GM18505 (cell line): ENCODE results near the gene HOXB8.

Source experiments
- ATAC-seq: cut with Tn5 transposase; IDR thresholded peaks from one replicate; pipeline ENCODE4 v1.9.1; 2021; ENCODE audit not compliant: unreplicated experiment
- POLR2A ChIP-seq: IDR thresholded peaks from 4 replicates; pipeline ENCODE4 v1.6.1; 2011; ENCODE audit warnings: borderline replicate concordance; ENCODE audit not compliant: insufficient read depth, insufficient read length; ENCODE audit errors: extremely low read depth

HOXB8 gene

DNA sequence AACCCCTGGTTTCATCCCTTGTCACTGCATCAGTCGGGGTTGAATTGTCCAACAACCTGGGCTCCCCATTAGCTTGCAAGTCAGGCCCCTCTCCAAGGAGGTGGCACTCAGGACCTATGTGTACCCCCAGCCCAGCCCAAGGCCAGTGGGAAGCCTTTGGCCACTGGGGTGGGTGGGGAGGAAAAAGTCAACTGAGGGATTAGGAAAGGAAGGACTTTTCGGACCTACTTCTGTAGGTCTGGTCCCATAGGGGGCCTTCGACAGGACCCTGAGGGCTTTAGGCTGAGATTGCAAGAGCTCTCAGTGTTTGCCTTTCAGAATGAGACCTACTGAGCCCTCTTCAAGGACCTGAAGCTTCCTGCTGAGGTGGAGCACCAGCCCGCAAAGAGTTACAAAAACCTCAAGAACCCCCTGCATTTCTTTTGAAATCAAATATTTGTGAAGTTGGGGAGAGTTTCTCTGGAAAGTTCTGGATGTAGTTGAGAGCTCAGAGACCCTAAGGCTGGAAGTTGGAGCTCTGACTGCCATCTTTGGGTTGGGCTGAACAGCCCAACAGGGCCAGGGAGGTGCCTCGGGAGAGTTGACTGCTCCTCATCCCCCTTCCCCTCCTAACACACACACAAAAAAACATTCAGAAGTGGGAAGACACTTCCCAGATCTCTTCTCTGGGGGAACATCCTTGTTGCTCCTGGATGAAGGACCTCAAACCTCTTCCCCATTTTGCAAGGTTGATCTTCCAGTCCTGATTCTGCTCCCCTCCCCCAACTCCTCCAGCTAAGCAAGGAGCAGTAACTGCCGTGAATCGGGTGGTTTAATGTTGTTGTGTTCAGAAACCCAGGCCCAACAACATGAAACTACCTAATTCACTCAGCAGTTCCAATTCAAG lies 16.8 kb upstream of the HOXB8 start:
- TF ChIP-seq POLR2A, result no peak
- ATAC-seq, result no peak

DNA sequence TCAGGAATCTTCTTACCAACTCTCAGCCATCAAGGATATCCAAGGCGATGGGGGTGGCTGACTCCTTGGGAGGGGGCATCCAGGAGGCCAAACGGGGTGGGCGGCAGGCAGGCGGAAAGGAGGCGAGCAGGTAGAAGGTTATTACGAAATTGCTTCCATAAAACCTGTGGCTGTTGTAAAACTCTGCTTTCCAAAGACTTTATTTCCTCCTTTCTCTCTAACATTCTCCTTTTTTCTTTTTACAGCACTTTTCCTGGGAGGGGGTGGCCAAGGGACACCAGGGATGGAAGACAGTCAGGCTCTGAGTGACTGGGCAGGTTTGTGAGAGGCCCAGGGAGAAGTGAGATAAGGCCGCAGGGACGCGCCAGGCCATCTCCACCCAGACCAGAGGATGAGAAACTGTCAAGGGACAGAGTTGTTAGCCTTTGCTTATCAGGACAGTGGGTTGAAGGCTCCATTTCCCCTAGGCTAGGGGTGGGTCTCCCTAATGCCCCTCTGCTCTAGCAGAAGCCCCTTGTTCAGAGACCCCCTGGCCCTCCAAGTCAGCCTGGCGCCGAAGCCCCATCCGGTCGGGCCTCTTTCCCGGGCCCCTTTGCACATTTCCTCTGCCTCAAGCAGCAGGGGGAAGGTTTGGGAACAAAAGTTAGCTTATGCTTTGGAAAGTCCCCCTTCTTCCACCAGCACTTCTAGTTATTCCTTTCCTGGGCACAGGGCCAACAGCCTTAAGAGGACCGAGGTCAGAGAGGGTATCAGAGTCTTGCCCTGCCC lies 16.0 kb upstream of the HOXB8 start:
- ATAC-seq, result no peak
- TF ChIP-seq POLR2A, result no peak

DNA sequence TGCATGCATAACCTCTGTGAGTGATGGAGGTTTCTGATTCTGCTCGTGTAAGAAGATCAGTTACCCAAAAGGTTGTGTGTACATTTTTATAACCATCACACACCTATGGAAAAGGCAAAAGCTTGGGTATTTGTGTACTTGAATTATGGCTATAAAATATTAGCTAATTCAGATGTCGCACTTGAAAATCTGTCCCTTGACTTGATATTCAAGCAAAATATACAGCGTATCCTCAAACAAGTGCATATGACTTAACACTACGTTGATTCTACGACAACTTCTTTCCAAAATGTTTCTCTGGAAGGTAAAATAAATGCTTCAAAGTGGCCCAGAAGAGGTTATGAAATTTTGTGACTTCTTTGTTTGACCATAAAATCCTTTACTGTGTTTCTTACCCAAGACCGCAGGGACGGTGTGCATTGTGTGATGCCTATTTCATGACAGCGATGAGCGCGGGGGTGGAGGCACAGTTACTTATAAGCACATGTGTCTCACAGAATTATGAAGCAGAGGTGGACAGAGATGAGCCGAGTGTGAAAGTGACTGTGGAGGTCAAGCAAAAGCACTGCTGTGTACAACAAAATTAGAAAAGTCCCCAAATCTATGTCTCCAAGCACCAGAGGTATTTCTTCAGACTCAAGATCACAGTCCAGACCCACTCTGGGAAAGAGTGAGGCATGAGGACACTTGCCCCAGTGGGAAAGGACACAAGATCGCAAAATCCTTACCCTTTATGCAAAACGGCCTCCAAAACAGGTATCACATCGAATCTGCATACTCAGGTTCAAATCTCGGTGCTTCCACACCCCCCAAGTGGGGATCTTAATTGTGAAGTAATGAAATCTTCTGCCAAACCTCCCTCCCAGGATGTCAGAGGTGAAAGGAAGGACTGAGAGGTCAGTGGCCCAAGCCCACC lies 15.2 kb upstream of the HOXB8 start:
- ATAC-seq, result no peak
- no peak for TF ChIP-seq POLR2A

DNA sequence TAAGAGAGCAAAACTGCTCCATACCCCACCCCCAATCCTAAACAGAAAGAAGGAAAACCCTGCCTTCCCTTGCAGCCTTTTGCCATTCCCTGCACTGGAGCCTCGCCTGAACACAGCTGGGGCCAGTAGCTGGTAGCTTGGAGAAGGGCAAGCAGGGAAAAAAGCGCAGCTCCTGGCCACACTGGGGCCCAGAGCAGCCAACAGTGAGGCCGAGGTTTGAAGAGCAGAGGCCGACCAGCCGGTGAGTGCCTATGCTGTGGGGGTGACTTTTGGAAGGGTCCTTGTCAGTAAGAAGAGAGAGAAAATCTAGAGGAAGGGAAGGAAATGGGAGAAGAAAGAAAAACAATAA lies 14.3 kb upstream of the HOXB8 start:
- no peak for TF ChIP-seq POLR2A
- no peak for ATAC-seq

- TF ChIP-seq POLR2A, result no peak
- ATAC-seq, result no peak
These were observed 13.7 kb upstream of the HOXB8 start for GRCh38 chr17:48628649-48629410.

DNA sequence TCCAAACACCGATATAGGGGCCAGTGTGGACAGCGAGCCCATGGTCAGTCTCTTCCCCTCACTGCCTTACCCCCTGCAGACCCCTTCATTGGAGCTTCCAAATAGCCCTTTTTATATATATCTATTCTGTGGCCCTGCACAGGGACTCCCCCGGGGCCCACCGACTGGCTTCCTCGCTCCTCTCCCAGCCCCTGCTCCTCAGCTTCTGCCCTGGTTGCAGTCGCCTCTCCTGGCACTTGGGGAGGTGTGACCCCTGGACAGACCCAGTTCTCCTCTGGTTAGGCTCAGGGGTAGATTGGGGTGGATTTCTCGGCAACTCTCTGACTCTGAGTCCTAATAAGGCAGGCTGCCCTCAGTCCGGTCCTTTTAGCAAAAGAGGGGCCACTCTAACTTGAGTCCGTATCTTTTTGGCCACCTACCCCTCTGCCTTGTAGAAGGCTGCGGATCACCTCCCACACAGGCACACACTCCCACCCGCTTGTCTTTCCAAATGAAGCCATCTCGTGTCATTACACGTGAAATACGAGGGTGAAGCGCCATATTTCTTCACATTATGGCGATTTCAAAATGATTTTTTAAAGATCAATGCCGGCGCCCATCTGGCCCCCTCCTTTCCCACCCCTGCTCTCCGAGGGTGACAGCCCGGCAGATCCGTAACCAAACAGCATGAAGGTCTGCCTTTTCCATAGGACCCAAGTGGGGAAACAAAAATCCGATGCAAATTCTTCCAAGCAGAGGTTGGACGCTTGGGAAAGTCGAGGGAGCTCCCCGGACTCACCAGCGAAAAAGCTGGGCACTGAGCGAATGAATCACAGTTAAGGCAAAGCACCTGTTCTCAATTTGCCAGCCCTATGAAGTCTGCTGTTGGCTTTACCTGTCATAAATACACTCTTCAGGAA lies 12.8 kb upstream of the HOXB8 start:
- TF ChIP-seq POLR2A, result no peak
- ATAC-seq, result no peak

DNA sequence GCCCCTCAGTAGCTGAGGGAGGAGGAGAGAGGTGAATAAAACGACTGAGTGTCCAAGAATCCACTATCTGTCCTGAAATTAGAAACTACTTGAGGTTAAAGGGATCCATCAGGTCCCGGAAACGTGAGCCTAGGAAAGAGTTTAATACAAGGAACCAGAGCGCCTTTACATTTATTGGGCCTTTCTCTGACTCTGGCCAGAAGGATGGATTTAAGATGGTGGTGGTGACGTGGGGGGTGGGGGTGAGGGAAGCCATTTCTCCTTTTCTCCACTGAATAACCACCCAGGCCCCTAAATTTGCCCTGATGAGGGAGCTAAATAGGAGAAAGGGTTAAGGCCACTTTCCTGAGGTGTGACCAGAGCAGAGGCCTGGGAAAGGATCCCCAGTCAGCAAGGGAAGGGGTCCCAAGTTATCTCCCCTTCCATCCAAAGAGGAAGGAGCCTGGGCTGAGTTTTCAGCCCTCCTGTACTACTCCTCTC lies 12.1 kb upstream of the HOXB8 start:
- no peak for TF ChIP-seq POLR2A
- no peak for ATAC-seq

DNA sequence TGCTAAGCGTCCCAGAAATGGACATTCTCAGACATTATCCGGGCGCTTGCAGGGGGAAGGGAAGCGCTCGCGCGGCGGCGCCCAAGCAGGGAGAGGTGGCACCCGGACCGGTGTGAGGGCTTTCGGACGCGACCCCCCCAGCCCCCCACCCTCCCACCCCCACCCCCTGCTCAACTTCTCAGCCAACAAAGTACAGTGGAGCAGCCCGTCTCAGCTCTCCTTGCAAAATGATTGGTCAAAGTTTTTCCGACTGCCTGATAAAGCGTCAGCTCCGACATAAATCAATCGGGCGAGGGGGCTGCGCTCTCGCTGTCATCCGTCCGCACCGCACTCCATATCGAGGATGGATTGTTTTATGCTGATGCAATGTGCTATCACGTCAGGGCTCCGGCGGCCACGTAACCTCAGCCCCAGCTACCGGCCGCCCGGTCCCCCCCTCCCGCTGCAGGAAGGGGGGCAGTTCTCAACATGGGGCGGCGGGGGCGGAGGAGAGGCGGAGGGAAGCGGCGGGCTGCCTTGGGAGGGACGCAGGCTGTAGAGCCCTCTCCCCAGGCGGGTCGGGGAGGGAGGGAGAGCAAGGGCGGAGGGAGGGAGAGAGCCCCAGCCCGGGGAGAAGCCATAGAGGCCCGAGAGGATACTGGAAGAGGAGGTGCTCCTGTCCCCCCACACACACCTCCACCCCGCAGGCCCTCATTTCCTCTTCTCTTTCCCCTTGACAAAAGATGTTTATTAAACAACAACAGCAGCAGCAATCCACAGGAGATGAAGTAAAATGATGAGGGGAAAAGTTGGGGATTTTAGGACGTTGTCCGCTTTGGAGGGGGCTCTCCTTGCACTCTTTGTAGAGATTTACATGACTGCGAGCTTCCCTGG lies 11.4 kb upstream of the HOXB8 start, which contains the start of gene HOXB9:
HOXB9 (minus strand) TSS at position 114 of the 873 bp plus-strand sequence; CDS start at position 25, 89 bp downstream.
- TF ChIP-seq POLR2A, result no peak
- ATAC-seq, result no peak

- no peak for TF ChIP-seq POLR2A
- ATAC-seq, result no peak
These were observed 10.6 kb upstream of the HOXB8 start for GRCh38 chr17:48625495-48626244.
